NK-92 (cell line): ENCODE data around the gene DESI1.
"Not testable (repeated sequence)": the region's sequence is repeated elsewhere in the genome, so short reads cannot be mapped to it uniquely, and the experiment has no call there.

ENCODE experiments used
- DNase-seq: peaks from one replicate; lab custom pipeline; 2025; ENCODE audit not compliant: unreplicated experiment; lab: John Stamatoyannopoulos, UW

The DESI1 gene

DNA sequence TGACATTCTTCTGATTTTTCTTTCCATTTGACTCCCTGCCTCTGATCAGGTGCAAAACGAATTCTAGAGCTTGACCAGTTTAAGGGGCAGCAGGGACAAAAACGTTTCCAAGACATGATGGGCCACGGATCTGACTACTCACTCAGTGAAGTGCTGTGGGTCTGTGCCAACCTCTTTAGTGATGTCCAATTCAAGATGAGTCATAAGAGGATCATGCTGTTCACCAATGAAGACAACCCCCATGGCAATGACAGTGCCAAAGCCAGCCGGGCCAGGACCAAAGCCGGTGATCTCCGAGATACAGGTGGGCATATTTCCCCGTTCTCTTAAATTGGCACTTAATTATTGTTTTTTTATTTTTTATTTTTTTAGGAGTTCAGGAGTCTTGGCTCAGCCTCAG is 15.6 kb upstream of the DESI1 start:
- DNase-seq, result no peak

DNA sequence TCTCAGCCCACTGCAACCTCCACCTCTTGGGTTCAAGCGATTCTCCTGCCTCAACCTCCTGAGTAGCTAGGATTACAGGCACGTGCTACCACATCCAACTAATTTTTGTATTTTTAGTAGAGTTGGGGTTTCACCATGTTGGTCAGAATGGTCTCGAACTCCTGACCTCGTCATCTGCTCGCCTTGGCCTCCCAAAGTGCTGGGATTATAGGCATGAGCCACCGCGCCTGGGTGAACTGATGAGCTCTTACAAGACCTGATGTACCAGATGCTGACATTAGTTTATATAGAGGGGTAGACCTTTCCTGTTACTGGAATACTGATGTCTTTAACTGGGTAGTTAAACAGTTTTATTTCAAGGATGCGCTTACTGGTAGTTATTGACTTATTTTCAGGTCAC is 13.8 kb upstream of the DESI1 start:
- DNase-seq, result not testable (repeated sequence)

DNA sequence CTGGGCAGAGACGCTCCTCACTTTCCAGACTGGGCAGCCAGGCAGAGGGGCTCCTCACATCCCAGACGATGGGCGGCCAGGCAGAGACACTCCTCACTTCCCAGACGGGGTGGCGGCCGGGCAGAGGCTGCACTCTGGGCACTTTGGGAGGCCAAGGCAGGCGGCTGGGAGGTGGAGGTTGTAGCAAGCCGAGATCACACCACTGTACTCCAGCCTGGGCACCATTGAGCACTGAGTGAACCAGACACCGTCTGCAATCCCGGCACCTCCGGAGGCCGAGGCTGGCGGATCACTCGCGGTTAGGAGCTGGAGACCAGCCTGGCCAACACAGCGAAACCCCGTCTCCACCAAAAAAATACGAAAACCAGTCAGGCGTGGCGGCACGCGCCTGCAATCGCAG is 10.8 kb upstream of the DESI1 start:
- not testable (repeated sequence) for DNase-seq

DNA sequence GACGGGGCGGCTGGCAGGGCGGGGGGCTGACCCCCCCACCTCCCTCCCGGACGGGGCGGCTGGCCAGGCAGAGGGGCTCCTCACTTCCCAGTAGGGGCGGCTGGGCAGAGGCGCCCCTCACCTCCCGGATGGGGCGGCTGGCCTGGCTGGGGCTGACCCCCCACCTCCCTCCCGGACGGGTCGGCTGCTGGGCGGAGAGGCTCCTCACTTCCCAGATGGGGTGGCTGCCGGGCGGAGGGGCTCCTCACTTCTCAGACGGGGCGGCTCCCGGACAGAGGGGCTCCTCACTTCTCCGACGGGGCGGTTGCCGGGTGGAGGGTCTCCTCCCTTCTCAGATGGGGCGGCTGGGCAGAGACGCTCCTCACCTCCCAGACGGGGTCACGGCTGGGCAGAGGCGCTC is 10.3 kb upstream of the DESI1 start:
- DNase-seq, result not testable (repeated sequence)

DNA sequence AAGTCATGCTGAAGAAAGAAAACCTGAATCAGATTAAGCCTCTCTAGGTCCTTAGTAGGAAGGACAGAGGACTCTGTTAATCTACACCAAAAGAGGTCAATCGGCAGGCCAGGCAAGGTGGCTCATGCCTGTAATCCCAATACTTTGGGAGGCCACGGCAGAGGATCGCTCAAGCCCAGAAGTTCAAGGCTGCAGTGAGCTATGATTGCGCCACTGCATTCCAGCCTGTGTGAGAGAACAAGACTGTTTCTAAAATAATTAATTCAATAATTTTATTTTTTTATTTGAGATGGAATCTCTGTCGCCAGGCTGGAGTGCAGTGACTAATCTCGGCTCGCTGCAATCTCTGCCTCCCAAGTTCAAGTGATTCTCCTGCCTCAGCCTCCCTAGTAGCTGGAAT is 4.7 kb upstream of the DESI1 start:
- no peak for DNase-seq

DNA sequence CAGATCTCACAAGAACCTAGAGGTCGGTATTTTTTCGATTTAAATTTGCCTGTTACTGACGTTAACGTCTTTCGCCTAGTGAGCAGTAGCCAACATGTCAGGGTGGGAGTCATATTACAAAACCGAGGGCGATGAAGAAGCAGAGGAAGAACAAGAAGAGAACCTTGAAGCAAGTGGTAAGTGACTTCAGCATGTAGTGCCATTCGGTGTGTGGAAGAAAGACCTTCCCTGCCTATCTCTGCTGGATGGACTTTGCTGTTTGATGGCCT is 1.0 kb upstream of the DESI1 start:
- DNase-seq, result no peak

DNA sequence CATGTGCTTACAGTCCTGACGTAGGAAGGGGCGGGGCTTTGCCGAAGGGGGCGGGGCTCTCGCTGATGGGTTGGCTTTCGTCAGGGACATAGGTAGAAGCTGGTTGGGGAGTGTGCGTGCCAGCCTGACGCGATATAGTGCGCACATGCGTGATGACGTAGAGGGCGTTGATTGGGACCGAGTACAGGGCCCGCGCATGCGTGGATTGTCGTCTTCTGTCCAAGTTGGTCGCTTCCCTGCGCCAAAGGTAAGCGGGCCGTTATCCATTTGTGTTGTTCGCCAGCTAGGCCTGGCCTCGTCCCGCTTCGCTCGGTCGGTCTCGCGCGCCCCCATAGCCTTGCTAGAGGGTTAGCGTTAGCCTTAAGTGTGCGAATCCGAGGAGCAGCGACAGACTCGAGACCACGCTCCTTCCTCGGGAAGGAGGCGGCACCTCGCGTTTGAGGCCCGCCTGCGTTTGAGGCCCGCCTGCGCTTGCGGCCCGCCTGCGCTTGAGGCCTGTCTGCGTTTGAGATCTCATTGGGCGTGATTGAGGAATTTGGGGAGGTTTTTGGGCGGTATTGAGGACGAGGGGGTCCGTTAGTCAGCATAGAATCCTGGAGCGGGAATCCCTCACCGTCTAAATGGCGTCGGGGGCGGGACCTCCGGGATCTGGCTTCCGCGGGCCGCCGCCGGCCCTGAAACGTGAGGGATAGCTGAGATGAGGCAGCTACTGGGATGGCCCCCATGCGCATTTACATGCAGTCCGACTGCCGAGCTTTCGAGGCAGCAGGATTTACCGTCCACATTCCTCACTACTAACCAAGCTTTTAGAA is 462 bp upstream of the DESI1 start, which contains the start of gene XRCC6:
XRCC6 (plus strand) TSS at position 197 of the 812 bp plus-strand sequence. CDS start 710 bp downstream, outside the sequence.
- DNase-seq, result peak; percentile 97

DNA sequence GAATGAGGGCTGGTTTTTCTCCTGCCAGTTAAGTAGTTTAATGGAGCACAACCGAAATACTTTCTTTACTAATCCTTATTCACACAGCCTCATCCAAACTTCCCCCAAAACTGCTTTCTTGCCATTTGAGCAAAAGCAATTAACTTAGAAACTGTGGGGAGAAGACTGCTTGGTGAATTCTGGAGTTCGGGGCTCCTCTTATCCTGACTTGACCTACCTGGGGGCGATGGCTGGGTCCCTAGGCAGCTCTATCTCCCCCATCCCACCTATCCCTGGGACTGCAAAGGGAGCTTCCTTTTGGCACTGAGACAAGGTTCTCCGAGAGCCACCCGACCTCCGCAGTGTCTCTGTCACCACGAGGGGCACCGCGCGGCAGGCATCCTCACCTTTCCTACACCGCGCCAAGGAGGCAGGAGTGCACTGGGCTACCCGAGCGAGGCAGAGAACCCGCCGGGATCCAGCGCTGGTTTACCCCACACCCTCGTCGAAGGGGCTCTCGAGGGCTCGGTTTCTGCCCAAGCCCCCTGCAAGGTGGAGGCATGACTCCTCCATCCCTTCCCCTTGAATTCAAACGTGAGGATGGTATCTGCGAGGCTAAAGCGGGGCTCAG is 759 bp downstream of the DESI1 start:
- DNase-seq, result no peak

DNA sequence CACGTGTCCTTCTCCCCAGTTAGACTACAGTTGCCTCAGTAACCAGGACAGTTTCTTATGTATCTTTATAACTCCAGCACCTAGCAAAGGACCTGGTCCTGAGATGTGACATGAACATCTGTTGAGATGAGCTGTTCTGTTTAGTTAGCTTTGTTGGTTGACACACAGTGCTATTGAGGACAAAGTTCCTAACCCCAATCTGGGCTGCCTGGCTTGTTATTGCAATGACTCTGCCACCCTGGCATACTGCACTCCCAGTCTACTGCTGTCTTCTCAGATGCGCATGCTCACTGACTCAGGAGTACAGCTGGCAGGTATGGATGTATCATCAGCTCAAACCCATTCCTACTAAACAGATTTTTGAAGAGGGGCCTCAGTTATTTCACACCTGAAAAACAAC is 7.4 kb downstream of the DESI1 start:
- no peak for DNase-seq

DNA sequence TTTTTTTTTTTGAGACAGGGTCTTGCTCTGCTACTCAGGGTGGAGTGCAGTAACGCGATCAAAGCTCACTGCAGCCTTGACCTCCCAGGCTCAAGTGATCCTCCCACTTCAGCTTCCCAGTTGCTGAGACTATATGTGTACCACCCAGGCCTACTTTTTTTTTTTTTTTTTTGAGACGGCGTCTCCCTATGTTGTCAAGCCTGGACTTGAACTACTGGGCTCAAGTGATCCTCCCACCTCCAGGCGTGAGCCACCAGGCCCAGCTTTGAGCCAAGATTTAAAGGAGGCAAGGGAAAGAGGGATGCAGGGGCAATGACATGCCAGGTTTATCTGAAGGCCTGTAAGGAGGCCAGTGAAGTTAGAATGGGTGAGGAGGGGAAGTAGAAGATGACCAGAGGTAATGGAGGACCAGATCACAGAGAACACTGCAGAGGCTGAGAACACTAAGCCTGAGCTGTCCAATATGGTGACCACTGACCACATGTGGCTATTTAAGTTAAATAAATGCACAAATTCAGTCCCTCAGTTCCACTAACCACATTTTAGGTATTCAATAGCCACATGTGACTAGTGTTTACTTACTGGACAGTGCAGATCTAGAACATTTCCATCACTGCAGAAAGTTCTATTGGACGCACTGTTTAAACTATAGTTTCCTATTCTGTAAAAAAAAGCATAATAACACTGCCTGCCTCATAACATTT is 8.1 kb downstream of the DESI1 start:
- no peak for DNase-seq

DNA sequence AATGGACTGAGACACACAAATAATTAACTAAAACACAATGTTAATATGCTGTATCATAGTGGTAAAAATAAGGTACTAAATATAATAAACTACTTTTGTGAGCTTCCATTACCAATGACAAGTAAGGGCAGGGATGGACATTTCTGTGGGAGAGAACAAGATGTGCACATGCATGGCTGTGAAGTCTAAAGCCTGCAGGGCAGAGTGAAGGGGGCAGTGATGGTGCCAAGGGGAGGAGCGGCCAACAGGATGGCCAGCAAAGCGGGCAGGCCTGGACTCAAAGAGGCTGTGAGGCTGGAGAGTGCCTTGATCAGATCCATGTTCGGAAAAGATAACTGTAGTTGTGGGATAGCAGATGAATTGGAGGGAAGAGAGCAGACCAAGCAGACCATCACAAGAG is 12.5 kb downstream of the DESI1 start:
- DNase-seq, result no peak

DNA sequence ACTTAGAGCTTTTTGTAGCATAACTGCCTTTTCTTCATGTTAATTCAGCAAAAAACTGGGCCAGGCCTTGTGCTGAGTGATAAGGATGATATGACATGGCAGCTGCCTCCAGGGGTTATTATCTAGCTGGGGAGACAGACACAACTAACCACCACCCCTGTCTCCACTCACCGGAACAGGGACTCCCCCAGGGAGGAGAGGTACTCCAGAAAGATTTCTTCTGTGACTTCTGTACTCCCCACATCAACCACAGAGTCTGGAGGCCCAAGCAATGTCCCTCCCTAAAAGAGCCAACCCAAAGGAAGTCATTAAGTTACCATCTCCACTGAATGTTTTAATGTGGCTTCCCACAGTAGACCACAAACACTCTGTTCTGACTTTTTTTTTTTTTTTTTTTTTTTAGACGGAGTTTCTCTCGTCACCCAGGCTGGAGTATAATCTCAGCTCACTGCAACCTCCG is 16.9 kb downstream of the DESI1 start:
- DNase-seq, result no peak

DNA sequence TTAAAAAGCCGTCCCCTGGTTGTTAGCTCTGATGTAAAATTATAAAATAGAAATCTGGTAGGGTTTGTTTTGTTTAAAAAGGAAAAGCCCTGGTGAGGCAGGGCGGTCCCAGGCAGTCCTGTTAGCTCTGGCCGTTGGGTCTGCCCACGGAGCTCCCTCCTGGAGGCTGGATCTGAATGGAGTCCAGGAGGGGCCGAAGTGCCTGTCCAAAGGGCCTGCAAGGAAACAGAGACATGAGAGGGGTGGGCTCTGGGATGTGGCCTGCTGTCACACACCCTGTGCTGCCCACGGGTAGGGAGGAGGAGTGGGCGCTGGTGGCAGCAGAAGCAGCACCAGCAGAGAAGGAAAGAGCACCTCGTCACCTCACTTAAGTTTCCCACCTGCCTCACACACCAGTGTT is 19.9 kb downstream of the DESI1 start:
- DNase-seq, result no peak

DNA sequence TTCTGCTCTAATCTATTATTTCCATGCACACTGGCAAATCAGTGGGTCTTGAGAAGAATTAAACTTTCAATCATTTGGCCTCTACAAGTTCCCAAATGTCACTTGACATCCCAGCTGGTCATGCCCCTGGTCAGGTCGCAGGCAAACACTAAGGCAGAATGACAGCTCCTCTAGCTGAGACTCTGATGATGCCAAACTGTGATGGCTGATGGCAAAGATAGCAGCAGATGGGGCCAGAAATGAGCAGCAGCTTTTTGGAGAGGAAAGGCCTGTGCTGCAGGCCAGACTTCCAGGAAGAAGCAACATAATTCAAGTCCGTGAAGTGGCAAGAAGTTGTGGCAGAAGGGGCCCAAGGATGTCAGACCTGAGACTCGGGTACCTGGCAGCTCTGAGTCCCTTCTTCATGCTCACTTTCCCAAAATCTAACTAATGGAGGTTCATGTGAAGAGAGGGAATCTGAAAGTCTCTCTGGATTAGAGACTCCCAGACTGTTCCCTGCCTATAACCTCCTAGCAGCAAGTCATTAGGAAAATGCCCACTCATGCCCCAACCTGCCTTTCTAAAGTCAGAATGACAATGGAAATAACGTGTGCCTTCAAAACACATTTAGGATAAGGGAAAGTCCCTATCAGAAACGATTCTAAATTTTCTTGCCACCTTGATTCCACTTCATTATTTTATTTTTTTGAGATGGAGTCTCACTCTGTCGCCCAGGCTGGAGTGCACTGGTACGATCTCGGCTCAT is 21.8 kb downstream of the DESI1 start:
- no peak for DNase-seq

DNA sequence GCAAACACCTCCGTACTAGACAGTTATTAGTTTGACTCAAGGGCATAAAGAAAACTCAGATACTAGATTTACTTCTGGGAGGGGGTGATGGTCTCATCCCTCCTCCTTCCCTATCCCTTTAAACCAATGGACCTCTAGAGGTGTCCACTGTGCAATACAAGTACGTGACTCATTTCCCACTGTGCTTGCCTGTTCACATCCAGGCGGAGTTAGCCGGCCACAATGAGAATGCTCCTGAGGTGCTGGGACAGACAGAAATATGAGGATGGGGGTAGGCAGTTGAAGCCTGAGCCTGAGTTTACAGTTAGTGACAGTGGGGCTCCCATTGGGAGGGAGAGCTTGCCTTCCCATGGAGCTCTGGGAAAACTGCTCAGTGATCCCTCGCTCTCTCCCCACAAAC is 22.8 kb downstream of the DESI1 start:
- DNase-seq, result no peak

DNA sequence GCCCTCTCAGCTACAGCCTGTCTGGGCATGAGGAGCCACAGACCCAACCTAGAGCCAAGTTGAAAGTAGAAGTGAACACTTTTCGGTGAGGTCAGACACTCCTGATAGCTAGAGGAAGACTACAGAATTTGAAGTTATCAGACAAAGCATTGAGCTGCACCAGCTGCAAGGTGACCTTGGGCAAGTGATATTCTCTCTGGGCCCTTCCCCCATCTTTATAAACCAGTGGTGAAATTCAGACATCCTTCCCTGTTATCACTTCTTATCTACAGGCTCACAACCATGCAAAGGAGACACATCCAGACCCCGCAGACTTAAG is 23.2 kb downstream of the DESI1 start:
- no peak for DNase-seq

DNA sequence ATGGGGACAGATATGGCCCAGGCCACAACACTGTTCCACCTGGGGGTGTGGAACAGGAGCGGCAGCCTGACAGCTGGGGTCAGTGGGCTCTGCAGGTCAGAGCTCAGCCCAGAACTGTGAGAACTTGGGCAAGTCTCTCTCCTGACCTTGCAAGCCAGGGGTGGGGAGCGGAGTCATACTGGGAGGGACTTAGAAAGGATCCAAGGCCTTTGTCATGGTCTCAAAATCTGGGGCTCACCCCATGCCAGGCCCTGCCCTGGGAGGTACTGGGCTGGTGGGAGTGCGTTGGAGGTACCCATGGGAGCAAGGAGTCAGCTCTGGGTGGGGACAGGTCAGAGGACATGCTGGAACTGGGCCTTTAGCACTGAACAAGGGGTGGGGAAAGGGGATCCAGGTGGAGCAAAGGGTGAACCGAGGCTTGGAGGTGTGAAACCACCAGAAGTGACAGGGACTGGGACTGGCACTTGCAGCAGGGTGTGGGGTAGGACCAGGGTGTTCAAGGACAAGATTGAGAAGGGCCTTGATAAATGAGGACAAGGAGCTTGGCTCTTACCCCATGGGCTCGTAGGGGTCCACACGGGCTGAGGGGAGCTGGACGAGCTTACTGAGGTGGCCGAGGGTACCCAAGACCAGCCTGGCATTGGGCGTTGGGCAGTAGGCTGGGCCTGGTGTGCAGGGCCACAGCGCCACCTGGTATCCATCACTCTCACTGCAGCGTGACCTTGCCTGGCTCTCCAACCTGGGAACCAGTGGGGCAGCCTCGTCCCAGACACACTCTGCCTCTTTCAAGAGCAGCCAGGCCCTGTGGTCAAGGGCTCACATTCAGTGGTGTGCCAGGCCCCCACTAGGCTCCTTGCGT is 23.8 kb downstream of the DESI1 start:
- DNase-seq, result no peak

DNA sequence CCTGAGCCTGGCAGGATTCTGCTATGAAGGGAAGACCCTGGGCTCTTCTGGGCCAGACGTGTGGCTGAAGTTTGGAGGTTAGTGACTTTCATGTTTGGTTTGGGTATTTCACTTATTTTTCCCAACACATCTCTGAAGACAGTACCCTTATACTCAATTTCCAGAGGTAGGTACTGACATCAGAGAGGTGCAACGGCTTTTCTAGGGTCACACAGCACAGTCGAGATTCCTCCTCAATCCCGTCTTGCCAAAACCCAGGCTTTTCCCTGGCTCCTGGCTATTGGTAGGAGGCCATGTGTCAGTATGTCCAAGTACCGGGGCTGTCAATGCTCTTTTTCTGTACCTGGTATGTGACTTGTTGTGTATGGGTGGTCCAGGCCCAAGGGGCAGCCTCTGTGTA is 25.1 kb downstream of the DESI1 start:
- DNase-seq, result no peak

DNA sequence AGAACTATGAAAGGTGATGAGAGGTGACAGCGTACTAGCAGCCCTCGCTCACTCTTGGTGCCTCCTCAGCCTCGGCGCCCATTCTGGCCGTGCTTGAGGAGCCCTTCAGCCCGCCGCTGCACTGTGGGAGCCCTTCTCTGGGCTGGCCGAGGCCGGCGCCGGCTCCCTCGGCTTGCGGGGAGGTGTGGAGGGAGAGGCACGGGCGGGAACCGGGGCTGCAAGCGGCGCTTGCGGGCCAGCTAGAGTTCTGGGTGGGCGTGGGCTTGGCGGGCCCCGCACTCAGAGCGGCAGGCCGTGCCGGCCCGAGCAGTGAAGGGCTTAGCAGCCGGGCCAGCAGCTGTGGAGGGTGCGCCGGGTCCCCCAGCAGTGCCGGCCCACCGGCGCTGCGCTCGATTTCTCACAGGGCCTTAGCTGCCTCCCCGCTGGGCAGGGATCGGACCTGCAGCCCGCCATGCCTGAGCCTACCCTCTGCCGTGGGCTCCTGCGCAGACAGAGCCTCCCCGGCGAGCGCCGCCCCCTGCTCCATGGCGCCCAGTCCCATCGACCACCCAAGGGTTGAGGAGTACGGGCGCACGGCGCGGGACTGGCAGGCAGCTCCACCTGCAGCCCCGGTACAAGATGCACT is 27.4 kb downstream of the DESI1 start:
- DNase-seq, result not testable (repeated sequence)
